Ishikawa (cell line): ENCODE data around the gene PRR5.

ENCODE experiments used
- CEBPB ChIP-seq: IDR thresholded peaks from 2 replicates; pipeline ENCODE4 v1.6.1; 2012
- CREB1 ChIP-seq: IDR thresholded peaks from 2 replicates; pipeline ENCODE4 v1.6.1; 2012; ENCODE audit warnings: low read depth
- EGR1 ChIP-seq: IDR thresholded peaks from 2 replicates; pipeline ENCODE4 v1.6.1; 2012
- EP300 ChIP-seq: IDR thresholded peaks from 2 replicates; pipeline ENCODE4 v1.6.1; 2012; ENCODE audit warnings: borderline replicate concordance
- FOXM1 ChIP-seq: IDR thresholded peaks from 2 replicates; pipeline ENCODE4 v1.6.1; 2012; ENCODE audit warnings: low read depth, borderline replicate concordance
- NFIC ChIP-seq: IDR thresholded peaks from 2 replicates; pipeline ENCODE4 v1.6.1; 2012
- RAD21 ChIP-seq: IDR thresholded peaks from 2 replicates; pipeline ENCODE4 v1.6.1; 2012; ENCODE audit warnings: low read depth
- TAF1 ChIP-seq: IDR thresholded peaks from 2 replicates; pipeline ENCODE4 v1.6.1; 2012; ENCODE audit warnings: low read depth, mild to moderate bottlenecking
- TCF12 ChIP-seq: IDR thresholded peaks from 2 replicates; pipeline ENCODE4 v1.6.1; 2012; ENCODE audit warnings: low read depth
- TEAD4 ChIP-seq: IDR thresholded peaks from 2 replicates; pipeline ENCODE4 v1.6.1; 2012
- YY1 ChIP-seq: IDR thresholded peaks from 2 replicates; pipeline ENCODE4 v1.6.1; 2012; ENCODE audit warnings: low read depth
- ZBTB7A ChIP-seq: IDR thresholded peaks from 2 replicates; pipeline ENCODE4 v1.6.1; 2012; ENCODE audit warnings: low read depth
- TF ChIP-seq, protein P1 (sequence below): IDR thresholded peaks from 2 replicates; pipeline ENCODE4 v1.6.1; 2012
- TF ChIP-seq, protein P2 (sequence below): IDR thresholded peaks from 2 replicates; pipeline ENCODE4 v1.6.1; 2012
- TF ChIP-seq, protein P3 (sequence below): IDR thresholded peaks from 2 replicates; pipeline ENCODE4 v1.6.1; 2012; ENCODE audit warnings: low read depth, mild to moderate bottlenecking

The PRR5 gene

DNA sequence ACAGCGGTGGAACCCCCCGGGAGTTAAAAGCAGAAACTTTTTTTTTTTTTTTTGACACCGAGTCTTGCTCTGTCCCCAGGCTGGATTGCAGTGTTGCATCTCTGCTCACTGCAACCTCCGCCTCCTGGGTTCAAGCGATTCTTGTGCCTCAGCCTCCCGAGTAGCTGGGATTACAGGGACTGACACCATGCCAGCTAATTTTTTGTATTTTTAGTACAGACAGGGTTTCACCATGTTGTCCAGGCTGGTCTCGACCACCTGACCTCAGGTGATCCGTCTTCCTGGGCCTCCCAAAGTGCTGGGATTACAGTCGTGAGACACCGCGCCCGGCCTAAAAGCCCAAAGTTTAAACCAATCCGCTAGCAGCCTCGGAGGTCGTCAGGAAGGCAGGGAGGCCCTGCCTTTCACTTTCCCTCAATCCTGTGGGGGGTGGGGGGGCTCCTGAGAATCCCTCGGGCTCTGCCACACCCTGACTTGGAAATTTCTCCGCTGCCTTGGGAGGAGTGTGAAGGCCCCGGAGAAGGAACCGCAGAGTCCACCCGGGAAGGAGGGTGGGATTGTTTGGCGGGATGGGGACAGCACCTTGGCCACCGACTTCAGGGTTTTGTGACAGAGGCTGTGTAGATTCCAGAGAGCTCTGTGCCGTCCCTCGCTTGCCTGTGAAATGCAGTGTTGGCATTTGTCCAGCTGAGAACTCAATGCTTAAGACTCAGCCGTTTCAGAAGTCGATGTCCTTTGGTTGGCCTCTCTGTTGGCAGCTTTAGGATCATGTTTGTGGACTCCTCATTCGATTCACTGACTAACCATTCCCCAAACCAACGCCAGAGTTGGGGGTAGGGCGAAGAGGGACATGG is 51.4 kb downstream of the PRR5 start:
- TF ChIP-seq NFIC (peak; percentile 76), EGR1 (no peak), EP300 (no peak), YY1 (no peak), ZBTB7A (no peak), TEAD4 (peak; percentile 27; the same call in 1 of the 2 replicates), TAF1 (no peak)
- TF ChIP-seq, protein P1, sequence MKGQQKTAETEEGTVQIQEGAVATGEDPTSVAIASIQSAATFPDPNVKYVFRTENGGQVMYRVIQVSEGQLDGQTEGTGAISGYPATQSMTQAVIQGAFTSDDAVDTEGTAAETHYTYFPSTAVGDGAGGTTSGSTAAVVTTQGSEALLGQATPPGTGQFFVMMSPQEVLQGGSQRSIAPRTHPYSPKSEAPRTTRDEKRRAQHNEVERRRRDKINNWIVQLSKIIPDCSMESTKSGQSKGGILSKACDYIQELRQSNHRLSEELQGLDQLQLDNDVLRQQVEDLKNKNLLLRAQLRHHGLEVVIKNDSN, result no peak
- TF ChIP-seq, protein P2, sequence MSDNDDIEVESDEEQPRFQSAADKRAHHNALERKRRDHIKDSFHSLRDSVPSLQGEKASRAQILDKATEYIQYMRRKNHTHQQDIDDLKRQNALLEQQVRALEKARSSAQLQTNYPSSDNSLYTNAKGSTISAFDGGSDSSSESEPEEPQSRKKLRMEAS, result peak; percentile 24; the same call in 1 of the 2 replicates

DNA sequence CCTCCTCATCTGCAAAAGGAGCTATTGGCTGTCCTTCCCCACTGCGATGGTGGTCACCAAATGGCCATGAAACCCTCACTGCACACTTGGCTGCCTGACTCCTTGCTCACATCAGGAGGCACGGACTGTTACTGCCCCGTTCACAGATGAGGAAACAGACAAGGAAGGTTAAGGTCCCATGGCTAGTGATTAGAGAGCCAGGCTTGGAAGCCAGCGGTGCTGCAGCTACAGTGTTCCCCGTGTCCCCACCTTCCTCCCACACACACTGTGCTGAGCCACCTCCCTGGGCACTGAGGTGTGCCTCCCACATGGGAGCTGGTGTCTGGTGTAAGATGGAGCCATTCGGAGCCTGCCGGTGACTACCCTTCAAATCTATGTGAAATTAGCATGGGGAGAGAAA is 53.0 kb downstream of the PRR5 start:
- TF ChIP-seq TAF1, result no peak
- TF ChIP-seq, protein P2, result no peak
- peak; percentile 54; the same call in 1 of the 2 replicates for TF ChIP-seq EGR1
- TF ChIP-seq NFIC, result no peak
- no peak for TF ChIP-seq YY1

DNA sequence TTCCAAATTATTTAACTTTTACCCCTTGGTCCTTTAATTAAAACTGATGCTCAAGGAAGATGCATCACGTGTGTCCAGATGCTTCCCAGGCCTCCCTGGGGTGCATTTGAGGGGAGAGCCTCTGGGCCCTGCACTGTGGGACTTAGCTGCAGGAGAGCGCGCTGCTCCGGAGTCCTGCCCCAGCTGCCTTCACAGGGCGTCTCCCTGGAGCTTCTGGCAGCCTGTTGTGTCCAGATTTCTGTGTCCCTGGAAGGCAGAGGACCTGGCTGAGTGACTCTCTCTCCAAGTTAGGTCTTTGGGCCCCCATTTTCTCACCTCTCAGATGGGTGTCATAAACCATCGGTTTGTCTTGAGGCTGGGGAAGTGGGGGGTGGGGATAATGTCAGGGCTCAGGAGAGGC is 53.4 kb downstream of the PRR5 start:
- no peak for TF ChIP-seq RAD21
- no peak for TF ChIP-seq TEAD4
- no peak for TF ChIP-seq CEBPB
- no peak for TF ChIP-seq TCF12
- TF ChIP-seq EP300, result no peak
- TF ChIP-seq, protein P3, sequence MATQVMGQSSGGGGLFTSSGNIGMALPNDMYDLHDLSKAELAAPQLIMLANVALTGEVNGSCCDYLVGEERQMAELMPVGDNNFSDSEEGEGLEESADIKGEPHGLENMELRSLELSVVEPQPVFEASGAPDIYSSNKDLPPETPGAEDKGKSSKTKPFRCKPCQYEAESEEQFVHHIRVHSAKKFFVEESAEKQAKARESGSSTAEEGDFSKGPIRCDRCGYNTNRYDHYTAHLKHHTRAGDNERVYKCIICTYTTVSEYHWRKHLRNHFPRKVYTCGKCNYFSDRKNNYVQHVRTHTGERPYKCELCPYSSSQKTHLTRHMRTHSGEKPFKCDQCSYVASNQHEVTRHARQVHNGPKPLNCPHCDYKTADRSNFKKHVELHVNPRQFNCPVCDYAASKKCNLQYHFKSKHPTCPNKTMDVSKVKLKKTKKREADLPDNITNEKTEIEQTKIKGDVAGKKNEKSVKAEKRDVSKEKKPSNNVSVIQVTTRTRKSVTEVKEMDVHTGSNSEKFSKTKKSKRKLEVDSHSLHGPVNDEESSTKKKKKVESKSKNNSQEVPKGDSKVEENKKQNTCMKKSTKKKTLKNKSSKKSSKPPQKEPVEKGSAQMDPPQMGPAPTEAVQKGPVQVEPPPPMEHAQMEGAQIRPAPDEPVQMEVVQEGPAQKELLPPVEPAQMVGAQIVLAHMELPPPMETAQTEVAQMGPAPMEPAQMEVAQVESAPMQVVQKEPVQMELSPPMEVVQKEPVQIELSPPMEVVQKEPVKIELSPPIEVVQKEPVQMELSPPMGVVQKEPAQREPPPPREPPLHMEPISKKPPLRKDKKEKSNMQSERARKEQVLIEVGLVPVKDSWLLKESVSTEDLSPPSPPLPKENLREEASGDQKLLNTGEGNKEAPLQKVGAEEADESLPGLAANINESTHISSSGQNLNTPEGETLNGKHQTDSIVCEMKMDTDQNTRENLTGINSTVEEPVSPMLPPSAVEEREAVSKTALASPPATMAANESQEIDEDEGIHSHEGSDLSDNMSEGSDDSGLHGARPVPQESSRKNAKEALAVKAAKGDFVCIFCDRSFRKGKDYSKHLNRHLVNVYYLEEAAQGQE, result no peak
- TF ChIP-seq FOXM1, result no peak
- TF ChIP-seq ZBTB7A, result no peak
- no peak for TF ChIP-seq TAF1

DNA sequence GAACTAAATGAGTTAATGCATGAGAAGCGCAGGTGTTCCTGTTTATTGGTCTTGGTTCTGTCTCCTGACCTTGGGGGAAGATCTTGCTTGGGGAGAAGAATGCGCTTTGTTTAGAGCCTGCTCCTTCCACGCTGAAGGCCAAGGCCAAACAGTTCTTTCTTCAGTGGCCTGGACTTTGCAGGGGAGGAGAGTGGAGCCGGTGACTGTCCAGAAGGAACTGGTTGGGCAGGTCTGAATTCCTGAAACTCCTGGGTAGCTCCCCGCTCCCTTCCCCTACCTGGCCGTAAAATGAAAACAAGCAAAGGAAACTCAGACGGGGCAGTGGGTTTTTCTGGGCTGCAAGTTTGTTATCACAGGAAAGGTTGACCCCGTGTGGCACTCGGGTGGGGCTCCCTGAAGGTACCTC is 54.0 kb downstream of the PRR5 start:
- TF ChIP-seq TCF12 (peak; percentile 89), TEAD4 (peak; percentile 93), ZBTB7A (no peak), TAF1 (peak; percentile 44; the same call in 1 of the 2 replicates), NFIC (peak; percentile 66; the same call in 1 of the 2 replicates), FOXM1 (no peak), YY1 (no peak; the same call in 1 of the 2 replicates), CREB1 (no peak), EGR1 (no peak), RAD21 (peak; percentile 31; the same call in 1 of the 2 replicates), EP300 (peak; percentile 76; the same call in 1 of the 2 replicates), CEBPB (no peak)
- TF ChIP-seq, protein P3, result peak; percentile 28; the same call in 1 of the 2 replicates
- TF ChIP-seq, protein P2, result peak; percentile 68
- TF ChIP-seq, protein P1, result no peak

DNA sequence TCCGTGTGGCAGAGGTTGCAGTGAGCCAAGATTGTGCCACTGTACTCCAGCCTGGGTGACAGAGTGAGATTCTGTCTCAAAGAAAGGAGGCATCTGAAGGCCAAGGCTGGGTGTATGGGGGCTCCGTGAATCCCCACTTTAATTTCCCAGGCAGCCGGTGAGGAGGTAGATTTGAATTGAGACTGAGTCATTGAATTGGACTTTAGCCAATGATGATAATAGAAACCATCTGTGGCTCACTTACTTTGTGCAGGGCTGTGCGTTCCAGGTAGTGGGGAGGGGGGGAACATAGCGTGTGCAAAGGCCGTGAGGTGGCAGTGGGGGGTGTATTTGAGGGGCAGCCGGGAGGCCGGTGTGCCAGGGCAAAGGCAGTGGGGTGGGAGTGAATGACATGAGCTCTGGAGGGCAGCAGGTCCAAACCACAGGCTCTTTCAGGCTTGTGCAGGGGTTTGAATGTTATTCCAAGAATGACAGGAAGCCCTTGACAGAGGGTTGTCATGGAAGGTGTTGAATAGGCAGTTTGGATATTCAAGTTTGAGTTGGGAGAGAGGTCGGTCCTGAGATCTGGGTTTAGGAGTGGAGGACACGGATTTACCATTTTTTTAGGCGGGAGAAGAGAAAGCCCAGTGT is 56.5 kb downstream of the PRR5 start:
- peak; percentile 75 for TF ChIP-seq NFIC
- TF ChIP-seq TEAD4, result no peak
- TF ChIP-seq TCF12, result 0 out of 2 replicates have a peak, but pooled peaks have one; percentile 35
- no peak for TF ChIP-seq CEBPB
